GM21825 (cell line): ENCODE data around the gene TMEM161A.
"Not testable (repeated sequence)": the region's sequence is repeated elsewhere in the genome, so short reads cannot be mapped to it uniquely, and the experiment has no call there.

ENCODE experiments used
- ATAC-seq: cut with Tn5 transposase; IDR thresholded peaks from one replicate; pipeline ENCODE4 v1.9.1; 2021; ENCODE audit warnings: mild to moderate bottlenecking, moderate library complexity; ENCODE audit not compliant: unreplicated experiment

The TMEM161A gene

GRCh38 chr19:19123386-19123785, 14.9 kb downstream of the TMEM161A start:
- no peak for ATAC-seq

- no peak for ATAC-seq
Measured at GRCh38 chr19:19122902-19123301, 15.4 kb downstream of the TMEM161A start.

GRCh38 chr19:19121371-19121770, 16.9 kb downstream of the TMEM161A start:
- ATAC-seq = no peak

DNA sequence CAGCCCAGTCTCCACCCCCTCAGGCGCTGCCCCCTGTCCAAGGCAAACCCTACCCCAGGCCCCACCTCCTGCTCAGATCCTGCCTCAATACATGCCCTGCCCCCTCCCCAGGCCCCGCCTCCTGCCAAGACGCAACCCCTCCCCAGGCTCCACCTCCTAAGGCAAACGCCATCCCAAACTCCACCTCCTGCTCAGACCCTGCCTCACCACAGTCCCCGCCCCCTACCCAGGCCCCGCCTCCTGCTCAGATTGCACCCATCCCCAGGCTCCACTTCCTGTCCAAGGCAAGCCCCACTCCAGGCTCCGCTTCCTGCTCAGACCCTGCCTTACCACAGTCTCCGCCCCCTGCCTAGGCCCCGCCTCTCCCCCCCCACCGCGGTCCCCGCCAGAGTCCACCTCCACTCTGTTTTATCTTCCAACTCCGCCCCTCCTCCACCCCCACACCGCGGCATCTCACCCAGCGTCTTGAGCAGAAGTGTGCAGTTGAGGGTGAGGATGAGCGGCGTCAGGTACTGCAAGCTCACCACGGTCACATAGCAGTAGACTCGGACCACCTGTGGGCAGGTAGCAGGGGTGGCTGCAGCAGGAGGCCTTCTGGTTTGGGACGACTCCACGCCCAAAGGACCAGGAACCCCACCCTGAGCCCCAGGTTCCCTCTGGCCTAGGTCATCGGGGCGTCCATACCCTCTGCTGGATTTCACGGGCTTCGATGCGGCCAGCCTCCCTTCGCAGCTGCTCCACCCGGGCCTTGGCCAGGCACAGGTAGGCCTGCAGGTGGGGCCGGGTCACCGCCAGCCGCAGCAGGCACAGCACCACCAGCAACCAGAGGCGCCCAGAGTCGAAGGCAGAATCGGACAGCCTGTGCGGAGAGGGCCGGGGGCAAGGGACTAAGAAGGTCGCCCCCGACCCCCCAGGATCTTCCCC, 17.7 kb downstream of the TMEM161A start:
- ATAC-seq = no peak

DNA sequence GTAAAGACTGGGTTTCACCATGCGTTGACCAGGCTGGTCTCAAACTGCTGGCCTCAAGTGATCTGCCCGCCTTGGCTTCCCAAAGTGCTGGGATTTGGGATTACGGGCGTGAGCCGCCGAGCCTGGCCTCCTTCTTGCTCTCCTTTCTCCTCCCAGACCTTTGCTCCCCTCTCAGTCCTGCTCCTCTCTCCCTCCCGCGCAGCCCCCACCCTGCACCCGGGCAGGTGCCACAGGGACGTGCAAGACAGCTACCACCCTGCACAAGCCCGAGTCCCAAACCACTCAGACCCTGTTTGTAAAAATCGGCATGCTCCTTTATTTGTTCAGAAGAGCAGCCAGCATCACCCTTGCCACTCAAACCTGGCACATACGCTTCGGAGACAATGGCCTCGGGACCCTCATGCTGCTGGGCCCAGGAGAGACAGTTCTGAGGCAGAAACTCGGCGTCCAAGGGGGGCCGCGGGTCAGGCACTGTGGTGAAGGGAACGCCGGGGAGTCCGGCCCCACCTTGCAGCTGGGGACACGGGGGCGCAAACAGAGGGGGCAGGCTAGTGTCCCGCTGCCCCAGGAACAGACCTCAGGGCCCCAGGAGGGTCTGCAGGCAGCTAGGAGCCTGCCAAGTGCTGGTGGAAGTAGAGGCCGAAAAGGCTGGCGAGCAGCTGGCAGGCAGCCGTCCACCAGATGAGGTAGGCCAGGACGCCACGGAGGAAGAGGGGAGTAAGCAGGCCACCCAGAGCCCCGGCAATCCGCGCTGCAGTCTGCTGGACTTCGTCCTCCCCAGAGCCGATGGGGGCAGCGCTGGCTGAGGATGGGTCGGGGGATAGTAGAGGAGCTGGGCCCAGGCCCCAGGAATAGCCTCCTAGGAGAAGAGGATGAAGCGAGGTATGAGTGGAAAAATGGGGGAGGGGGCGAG, 18.7 kb downstream of the TMEM161A start:
- no peak for ATAC-seq

DNA sequence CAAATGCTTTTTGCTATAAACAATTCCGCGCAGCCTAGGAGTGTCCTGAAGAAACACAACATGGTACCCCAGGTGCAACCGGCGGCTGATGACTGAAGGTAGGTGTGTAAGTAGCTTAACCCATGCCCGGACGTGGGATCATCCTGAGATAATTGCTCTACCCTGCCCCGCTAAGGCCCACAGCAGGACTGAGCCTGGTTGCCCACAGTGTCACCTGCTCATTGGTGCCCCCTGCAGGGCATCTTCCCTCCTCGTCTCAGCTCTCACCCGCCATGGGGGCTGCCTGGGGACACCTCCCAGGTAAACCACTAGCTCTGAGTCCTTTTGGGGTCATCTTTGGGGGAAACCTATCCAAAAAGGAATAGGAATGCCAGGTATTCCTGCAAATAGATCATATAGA, 22.3 kb downstream of the TMEM161A start:
- ATAC-seq = no peak

DNA sequence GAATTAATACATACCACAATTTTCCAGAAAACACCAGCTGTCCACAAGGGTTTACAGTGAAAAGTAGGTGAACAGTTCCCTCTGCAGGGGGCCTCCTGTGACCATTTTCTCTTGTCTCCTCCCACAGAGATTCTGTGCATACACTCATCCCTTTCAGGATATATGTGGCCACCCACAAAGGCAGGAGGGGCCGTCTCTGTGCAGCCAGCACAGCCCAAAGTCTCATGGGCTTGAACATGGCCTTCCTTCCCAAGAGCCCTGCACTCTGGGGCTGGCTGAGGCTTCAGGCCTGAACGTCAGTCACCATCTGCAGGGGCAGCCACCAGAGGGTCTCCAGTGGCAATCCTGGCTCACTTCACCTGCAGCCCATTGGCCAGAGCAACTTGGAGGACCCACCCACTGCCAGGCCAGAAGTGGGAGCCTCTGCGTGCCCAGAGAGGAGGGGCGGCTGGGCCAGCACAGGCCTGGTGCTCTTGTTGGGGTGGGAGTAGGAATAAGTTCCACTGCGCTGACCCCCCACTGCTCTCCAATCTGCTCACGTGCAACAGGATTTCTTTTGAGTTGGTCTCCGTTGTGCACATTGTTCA, 25.1 kb downstream of the TMEM161A start:
- no peak for ATAC-seq

DNA sequence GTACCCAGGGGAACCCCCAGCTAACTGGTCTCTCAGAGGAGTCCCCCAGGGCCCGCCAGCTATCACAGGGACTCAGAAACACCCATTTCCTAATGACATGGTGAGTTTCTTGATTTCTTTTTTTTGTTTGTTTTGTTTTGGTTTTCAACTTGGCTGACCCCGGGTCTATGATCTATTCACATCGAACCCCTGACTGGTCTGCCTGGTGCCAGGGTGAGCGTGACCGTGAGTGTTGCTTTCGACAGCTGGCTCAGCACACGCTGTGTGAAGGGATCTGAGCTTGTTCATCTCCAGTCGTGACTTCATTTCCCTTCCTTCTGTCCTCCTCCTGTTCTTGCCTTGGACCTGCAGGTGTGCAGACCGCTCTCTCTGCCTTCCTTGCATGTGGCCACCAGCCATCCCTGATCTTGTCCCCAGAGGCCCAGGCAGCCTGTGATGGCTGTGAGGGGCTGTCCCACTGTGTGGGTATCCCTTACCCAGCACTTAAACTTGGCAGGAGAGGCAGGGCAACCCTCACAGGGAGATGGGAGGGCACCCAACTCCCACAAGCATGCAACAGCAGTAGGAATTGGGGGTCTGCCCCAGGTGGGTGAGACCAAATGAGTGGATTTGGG, 26.2 kb downstream of the TMEM161A start:
- ATAC-seq = no peak

DNA sequence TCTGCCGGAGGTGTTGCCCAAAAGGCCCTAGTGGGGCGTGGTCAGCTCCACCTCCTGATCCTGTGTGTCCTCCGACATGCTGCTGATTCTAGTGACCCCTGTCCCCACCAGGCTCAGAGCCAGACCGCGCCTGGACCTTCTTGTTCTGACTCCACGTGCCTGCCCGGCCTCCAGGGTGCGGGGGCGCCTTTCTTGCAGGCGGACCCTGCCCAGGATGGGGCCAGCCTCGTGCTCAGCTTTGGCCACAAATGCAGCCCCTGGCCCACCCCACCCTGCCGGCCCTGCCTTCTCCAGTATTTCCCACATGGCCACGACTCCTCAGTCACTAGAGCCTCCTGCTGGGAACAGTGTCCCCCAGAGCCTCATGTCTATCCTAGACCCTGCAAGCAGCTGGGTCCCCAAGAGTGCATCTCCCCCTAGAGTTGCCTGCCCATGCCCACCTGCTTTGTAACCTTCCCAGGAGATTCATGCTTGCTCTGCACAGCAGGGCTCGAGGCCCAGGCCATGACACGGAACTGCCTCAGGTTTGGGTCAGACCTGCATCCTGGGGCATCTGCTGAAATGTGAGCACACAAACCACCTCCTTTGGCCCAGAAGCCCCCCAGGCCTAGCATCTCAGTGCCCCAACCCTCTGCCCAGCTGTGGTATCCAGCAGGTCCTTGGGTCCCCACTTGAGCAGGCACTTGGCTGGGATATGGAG, 27.0 kb downstream of the TMEM161A start:
- no peak for ATAC-seq

GRCh38 chr19:19110410-19111135, 27.7 kb downstream of the TMEM161A start:
- ATAC-seq = no peak

- no peak for ATAC-seq
Measured at GRCh38 chr19:19109601-19110000, 28.7 kb downstream of the TMEM161A start.

- no peak for ATAC-seq
Measured at GRCh38 chr19:19107654-19108053, 30.6 kb downstream of the TMEM161A start.

DNA sequence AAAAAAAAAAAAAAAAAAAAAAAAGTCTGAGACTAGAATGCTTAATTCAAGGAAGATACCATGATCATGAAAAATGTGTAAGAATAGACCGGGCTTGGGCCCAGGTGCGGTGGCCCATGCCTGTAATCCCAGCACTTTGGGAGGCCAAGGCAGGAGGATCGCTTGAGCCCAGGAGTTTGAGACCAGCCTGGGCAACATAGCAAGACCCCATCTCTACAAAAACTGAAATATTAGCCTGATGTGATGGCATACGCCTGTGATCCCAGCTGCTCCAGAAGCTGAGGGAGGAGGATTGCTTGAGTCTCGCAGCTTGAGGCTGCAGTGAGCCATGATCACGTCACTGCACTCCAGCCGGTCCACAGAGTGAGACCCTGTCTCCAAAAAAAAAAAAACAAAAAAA, 31.3 kb downstream of the TMEM161A start:
- not testable (repeated sequence) for ATAC-seq

GRCh38 chr19:19106056-19106551, 32.2 kb downstream of the TMEM161A start:
- no peak for ATAC-seq

DNA sequence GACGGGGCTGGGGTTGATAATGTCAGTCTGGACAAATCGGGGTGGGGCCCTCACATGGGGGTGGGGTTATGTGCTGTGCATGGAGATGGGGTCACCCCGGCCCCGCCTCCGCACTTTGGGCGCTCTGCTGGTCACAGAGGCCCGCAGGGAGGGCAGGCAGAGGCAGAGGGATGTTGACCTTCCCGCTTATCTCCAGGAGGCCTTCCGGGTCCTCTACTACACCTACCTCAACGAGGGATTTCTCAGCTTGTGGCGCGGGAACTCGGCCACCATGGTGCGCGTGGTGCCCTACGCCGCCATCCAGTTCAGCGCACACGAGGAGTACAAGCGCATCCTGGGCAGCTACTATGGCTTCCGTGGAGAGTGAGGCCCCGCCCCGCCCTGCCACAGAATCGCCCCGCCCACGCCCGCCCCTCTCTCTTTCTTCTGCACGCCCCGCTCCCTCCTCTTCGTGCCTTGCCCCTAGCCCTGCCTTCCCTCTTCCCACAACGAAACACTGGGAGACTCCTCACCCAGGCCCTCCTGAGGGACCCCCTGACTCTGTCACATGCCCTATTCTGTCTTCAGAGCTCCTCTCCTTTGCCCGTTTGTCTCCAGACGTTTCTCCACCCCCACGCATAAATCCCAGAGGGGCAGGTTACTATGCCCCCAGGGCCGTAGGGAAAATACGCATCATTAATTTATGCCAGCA, 32.8 kb downstream of the TMEM161A start:
- ATAC-seq = no peak

GRCh38 chr19:19103167-19103566, 35.1 kb downstream of the TMEM161A start:
- ATAC-seq = no peak

DNA sequence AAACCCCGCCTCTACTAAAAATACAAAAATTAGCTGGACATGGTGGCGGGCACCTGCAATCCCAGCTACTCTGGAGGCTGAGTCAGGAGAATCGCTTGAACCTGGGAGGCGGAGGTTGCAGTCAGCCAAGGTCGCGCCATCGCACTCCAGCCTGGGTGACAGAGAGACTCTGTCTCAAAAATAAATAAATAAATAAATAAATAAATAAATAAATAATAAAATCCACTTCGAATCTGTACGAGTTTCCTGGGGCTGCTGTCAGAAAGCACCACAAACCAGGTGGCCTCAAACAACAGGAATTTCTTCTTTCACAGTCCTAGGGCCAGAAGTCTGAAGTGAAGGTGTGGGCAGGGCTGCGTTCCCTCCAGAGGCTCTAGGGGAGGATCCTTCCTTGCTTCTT, 35.7 kb downstream of the TMEM161A start:
- ATAC-seq = not testable (repeated sequence)

DNA sequence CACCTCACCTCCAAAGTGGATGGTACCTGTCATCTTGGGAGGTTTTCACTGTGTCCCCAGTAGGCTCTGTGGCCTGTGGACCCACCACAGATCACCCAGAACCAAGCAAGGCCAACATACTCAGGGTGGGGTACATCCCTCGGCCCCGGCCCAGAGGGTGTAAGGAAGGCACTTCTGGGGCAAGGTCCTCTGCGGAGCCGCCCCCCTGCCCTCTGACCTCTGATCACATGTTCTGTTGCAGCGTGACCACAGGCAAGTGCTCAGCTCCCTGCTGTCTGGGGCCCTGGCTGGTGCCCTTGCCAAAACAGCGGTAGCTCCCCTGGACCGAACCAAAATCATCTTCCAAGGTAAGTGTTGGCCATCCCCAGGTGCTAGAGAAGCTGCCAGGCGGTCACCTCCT, 36.7 kb downstream of the TMEM161A start:
- no peak for ATAC-seq
